D721Med (cell line): ENCODE results near the gene MLANA.

Source experiments
- DNase-seq: peaks from one replicate; pipeline ENCODE4 v3.0.0; 2011; ENCODE audit warnings: low spot score; ENCODE audit not compliant: insufficient read length
- FAIRE-seq: peaks from 2 replicates; lab custom pipeline; 2011; peaks lifted over from hg19 to GRCh38; lab: Jason Lieb, UNC
- TF ChIP-seq, protein P1 (sequence below): IDR thresholded peaks from 2 replicates; pipeline ENCODE4 v1.5.1; 2012; ENCODE audit warnings: mild to moderate bottlenecking, control low read depth; ENCODE audit not compliant: insufficient read depth; ENCODE audit errors: missing control alignments

Gene MLANA

DNA sequence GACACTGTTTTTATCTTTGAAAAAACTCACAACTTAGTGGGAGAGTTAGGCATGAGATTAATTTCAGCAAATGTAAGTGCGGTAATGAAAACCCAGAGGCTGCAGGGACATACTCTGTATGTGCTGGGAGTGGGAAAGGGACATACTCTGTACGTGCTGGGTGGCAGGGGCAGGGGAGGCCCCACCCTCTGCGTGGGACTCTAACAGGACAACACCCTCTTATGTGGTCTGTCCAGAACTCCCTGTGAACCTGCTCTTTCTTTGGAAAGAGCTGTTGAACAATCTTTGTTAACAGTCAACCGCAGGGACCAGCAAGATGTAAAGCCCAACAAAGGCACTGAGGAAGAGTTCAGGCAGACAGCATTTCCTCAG is 2.4 kb downstream of the MLANA start:
- DNase-seq (no peak), FAIRE-seq (no peak)
- TF ChIP-seq, protein P1, sequence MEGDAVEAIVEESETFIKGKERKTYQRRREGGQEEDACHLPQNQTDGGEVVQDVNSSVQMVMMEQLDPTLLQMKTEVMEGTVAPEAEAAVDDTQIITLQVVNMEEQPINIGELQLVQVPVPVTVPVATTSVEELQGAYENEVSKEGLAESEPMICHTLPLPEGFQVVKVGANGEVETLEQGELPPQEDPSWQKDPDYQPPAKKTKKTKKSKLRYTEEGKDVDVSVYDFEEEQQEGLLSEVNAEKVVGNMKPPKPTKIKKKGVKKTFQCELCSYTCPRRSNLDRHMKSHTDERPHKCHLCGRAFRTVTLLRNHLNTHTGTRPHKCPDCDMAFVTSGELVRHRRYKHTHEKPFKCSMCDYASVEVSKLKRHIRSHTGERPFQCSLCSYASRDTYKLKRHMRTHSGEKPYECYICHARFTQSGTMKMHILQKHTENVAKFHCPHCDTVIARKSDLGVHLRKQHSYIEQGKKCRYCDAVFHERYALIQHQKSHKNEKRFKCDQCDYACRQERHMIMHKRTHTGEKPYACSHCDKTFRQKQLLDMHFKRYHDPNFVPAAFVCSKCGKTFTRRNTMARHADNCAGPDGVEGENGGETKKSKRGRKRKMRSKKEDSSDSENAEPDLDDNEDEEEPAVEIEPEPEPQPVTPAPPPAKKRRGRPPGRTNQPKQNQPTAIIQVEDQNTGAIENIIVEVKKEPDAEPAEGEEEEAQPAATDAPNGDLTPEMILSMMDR = no peak

DNA sequence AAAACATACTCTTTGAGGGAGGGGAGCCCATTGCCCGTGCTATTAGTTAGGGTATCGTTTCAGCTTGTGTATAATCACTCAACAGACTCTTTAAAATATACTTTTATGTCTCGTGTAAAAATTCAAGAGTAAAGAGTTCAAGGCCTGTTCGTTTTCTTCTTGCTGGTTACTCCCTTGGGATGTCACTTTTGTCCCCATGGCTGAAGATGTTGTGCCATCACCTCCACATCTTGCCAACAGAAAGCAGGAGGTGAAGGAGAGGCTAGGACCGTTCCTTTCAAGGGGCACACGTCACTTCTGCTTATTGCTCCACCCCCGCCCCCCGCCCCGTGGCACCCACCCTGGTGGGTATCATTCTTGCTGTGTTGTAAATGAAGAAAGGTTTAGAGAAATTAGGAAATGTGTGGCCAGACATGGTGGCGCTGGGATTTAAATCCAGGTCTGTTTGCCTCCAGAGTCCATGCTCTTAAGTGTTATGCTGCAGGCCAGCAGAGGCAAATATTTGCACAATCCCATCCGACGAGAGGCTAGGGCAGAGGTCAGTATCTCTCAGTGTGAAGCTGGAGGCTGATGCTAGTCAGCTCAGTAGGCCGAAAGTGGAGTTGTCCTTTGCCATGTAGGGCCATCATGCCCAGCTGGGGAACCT is 3.0 kb downstream of the MLANA start:
- TF ChIP-seq, protein P1 = no peak
- no peak for FAIRE-seq
- DNase-seq = no peak

DNA sequence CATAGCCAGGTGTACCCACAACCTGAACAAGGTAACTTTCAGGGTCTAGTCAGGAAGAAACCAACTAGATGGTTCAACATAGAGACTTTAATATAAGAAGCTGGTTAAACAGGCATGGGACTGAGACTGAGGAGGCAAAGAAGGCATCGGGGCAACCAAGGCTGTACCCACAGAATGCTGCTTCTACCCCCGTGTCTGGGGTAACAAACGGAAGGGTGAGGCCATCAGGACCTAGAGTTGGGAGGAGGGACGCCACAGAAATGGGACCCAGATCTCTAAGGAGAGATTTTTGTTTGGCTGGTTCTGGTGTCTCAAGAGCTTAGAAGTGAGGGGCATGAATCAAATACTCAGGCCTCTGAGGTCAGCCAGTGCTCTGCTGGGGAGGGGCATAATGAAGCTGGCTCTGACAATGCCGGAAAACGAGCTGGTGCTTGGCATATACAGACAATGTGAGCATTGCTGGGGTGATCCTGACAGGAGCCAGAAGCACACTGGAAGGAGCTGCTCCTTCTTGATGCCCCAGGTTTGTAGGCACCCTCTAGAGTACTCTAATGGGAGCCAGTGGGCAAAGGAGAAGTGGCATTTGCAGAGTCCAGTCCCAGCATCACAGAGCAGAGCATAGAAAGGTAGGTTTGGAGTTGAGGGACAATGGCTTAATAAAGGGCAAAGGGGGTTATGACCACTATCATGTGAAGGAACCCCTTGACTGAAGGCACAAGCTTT is 3.7 kb downstream of the MLANA start:
- DNase-seq (no peak), FAIRE-seq (no peak)
- TF ChIP-seq, protein P1 = no peak

DNA sequence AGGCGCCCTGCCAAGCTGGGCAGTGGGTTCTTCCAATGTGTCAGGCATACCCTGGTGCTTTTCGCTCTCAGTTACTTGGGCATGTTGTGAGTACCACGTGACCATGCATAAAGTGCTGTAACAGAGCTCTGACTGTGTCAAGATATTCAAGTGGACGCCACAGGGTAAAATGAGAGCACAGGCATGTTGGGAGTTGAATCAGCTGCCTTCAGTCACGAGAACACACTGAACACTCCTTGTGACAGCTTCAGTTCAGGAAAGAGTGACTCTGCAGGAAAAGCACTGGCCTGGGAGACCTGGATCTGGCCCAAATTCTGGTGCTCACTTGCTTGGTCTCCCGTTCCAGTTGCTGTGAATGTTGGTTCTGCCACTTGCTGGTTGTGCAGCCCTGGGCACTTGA is 5.1 kb downstream of the MLANA start:
- FAIRE-seq (no peak), DNase-seq (no peak)
- TF ChIP-seq, protein P1 = no peak

DNA sequence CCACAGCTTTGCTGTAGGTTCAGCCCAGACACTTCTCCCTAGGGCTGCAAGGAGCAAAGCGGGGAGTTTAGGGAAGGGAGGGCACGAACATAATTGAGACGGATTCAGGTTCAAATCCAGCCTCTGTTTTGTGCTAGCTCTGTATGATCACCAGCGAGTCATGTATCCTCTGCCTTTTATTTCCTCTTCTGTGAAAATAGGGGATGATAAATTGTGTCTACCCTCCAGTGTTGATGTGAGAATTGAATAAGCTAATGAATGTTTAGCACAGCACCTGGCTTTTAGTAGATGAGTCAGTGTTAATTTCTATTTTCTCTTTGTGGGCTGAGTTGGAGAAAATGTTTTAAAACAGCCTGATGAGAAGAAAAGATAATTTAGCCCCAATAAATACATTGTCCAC is 6.2 kb downstream of the MLANA start:
- TF ChIP-seq, protein P1 = no peak
- DNase-seq (no peak), FAIRE-seq (no peak)

DNA sequence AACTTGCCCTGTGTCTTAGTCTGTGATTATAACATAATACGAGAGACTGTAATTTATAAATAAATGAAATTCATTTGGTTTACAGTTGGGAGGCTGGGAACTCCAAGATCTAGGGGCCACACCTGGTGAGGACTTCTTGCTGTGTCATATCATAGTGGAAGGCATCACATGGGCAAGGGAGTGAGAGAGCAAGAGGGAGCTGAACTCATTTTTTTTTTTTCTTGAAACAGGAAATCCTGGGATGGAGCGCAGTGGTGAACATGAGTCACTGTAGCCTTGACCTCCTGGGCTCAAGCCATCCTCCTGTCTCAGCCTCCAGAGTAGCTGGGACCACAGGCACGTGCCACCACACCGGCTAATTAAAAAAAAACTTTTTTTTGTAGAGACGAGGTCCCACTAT is 7.2 kb downstream of the MLANA start:
- no peak for FAIRE-seq
- DNase-seq = no peak
- TF ChIP-seq, protein P1 = no peak

DNA sequence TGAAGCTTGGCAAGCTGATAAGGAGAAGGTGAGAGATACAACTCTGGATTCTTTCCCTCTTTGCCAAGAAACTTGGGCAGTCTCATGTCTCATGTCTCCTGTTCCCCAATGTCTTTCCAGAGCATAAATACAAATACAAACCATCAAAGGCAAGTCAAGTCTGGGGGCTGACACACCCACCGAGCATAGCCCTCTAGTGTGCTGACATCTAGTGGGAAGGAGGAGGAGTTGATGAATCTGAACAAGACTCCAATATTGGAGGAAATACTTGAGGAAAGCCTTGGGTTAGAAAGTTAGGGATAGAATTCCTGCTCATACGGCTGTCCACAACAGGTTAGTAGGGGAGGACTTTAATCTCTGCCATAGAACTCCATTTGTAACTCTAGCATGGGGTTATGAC is 8.6 kb downstream of the MLANA start:
- FAIRE-seq (no peak), DNase-seq (no peak)
- TF ChIP-seq, protein P1 = peak; percentile 3
